ENCODE measurements around the gene LIN28A.

DNA sequence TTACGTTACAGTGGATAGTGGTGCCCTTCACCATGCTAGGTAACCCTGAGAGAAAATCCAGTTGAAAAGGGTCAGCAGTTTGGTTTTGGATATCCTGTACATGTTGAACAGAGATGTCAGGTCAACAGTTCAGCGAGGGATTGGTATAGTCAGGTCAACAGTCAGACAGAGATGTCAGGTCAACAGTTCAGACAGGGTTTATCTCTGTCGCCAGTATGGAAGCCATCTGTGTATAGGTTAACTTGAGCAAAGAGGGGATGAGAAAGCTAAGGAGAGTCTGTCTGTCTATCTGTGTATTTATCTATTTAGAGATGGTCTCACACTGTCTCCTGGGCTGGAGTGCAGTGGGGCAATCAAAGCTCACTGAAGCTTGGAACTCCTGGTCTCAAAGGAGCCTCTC, 39.3 kb downstream of the LIN28A start:
- TF ChIP-seq, protein P1, sequence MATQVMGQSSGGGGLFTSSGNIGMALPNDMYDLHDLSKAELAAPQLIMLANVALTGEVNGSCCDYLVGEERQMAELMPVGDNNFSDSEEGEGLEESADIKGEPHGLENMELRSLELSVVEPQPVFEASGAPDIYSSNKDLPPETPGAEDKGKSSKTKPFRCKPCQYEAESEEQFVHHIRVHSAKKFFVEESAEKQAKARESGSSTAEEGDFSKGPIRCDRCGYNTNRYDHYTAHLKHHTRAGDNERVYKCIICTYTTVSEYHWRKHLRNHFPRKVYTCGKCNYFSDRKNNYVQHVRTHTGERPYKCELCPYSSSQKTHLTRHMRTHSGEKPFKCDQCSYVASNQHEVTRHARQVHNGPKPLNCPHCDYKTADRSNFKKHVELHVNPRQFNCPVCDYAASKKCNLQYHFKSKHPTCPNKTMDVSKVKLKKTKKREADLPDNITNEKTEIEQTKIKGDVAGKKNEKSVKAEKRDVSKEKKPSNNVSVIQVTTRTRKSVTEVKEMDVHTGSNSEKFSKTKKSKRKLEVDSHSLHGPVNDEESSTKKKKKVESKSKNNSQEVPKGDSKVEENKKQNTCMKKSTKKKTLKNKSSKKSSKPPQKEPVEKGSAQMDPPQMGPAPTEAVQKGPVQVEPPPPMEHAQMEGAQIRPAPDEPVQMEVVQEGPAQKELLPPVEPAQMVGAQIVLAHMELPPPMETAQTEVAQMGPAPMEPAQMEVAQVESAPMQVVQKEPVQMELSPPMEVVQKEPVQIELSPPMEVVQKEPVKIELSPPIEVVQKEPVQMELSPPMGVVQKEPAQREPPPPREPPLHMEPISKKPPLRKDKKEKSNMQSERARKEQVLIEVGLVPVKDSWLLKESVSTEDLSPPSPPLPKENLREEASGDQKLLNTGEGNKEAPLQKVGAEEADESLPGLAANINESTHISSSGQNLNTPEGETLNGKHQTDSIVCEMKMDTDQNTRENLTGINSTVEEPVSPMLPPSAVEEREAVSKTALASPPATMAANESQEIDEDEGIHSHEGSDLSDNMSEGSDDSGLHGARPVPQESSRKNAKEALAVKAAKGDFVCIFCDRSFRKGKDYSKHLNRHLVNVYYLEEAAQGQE (IDR thresholded peaks at IDR 0.05) = no peak
- TF ChIP-seq, protein P2, sequence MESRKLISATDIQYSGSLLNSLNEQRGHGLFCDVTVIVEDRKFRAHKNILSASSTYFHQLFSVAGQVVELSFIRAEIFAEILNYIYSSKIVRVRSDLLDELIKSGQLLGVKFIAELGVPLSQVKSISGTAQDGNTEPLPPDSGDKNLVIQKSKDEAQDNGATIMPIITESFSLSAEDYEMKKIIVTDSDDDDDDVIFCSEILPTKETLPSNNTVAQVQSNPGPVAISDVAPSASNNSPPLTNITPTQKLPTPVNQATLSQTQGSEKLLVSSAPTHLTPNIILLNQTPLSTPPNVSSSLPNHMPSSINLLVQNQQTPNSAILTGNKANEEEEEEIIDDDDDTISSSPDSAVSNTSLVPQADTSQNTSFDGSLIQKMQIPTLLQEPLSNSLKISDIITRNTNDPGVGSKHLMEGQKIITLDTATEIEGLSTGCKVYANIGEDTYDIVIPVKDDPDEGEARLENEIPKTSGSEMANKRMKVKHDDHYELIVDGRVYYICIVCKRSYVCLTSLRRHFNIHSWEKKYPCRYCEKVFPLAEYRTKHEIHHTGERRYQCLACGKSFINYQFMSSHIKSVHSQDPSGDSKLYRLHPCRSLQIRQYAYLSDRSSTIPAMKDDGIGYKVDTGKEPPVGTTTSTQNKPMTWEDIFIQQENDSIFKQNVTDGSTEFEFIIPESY (IDR thresholded peaks at IDR 0.05) = no peak
- no peak for TF ChIP-seq TAF1 (conservative IDR thresholded peaks at IDR 0.05)

Measured in liver (tissue), 2 donors.